ENCODE data around the gene UPK1B. TPM values are rescaled to one million over a fixed set of nuclear protein-coding genes. Genes with fewer than 3 reads are reported as not detected.
A peak's percentile ranks its signal among the peaks of the same experiment; 100 is the strongest.
"Not testable (repeated sequence)": the region's sequence is repeated elsewhere in the genome, so short reads cannot be mapped to it uniquely, and the experiment has no call there.

The UPK1B gene
- total RNA-seq, 1 donor from 2014 or later: 37.1 TPM

- DNase-seq (ENCODE audit: low spot score): no peak
Observed at GRCh38 chr3:119223511-119223910, 50.1 kb downstream of the UPK1B start.

GRCh38 chr3:119225121-119225520, 51.7 kb downstream of the UPK1B start:
- DNase-seq (ENCODE audit: low spot score): no peak

- no peak for DNase-seq (ENCODE audit: low spot score)
Observed at GRCh38 chr3:119227070-119227850, 53.9 kb downstream of the UPK1B start.

- no peak for DNase-seq (ENCODE audit: low spot score)
Observed at GRCh38 chr3:119228373-119229145, 55.2 kb downstream of the UPK1B start.

GRCh38 chr3:119229190-119229589, 55.8 kb downstream of the UPK1B start:
- no peak for DNase-seq (ENCODE audit: low spot score)

- no peak for DNase-seq (ENCODE audit: low spot score)
Observed at GRCh38 chr3:119230071-119230470, 56.7 kb downstream of the UPK1B start.

- DNase-seq (ENCODE audit: low spot score): no peak
Observed at GRCh38 chr3:119230745-119231144, 57.3 kb downstream of the UPK1B start.

GRCh38 chr3:119234610-119235009, 61.2 kb downstream of the UPK1B start:
- no peak for DNase-seq (ENCODE audit: low spot score)

GRCh38 chr3:119235151-119235550, 61.8 kb downstream of the UPK1B start:
- no peak for DNase-seq (ENCODE audit: low spot score)

- DNase-seq (ENCODE audit: low spot score): no peak
Observed at GRCh38 chr3:119236756-119237155, 63.4 kb downstream of the UPK1B start.

GRCh38 chr3:119237299-119237698, 63.9 kb downstream of the UPK1B start:
- DNase-seq (ENCODE audit: low spot score): no peak

GRCh38 chr3:119238363-119238762, 65.0 kb downstream of the UPK1B start:
- no peak for DNase-seq (ENCODE audit: low spot score)

GRCh38 chr3:119239206-119239820, 65.9 kb downstream of the UPK1B start:
- no peak for DNase-seq (ENCODE audit: low spot score)

GRCh38 chr3:119240101-119240590, 66.7 kb downstream of the UPK1B start:
- peak; percentile 48 for DNase-seq (ENCODE audit: low spot score)

- peak; percentile 90 for DNase-seq (ENCODE audit: low spot score)
Observed at GRCh38 chr3:119240591-119241434, 67.4 kb downstream of the UPK1B start, which contains the start of gene B4GALT4. Gene B4GALT4, minus strand, starts transcription at chr3:119240878. Its CDS starts 10,779 bp downstream, at chr3:119230099.

- not testable (repeated sequence) for DNase-seq (ENCODE audit: low spot score)
Observed at GRCh38 chr3:119242387-119243057, 69.1 kb downstream of the UPK1B start.

GRCh38 chr3:119243058-119243529, 69.7 kb downstream of the UPK1B start:
- not testable (repeated sequence) for DNase-seq (ENCODE audit: low spot score)

GRCh38 chr3:119243712-119244111, 70.3 kb downstream of the UPK1B start:
- DNase-seq (ENCODE audit: low spot score): no peak

GRCh38 chr3:119245778-119246177, 72.4 kb downstream of the UPK1B start:
- no peak for DNase-seq (ENCODE audit: low spot score)
